GM12801 (cell line): ENCODE results near the gene TMEM80.

Source experiments
- TF ChIP-seq, protein P1 (sequence below): IDR thresholded peaks from one replicate; pipeline ENCODE4 v1.5.1; 2011; ENCODE audit warnings: control low read depth; ENCODE audit not compliant: insufficient read length; ENCODE audit errors: extremely low read depth

The TMEM80 gene

DNA sequence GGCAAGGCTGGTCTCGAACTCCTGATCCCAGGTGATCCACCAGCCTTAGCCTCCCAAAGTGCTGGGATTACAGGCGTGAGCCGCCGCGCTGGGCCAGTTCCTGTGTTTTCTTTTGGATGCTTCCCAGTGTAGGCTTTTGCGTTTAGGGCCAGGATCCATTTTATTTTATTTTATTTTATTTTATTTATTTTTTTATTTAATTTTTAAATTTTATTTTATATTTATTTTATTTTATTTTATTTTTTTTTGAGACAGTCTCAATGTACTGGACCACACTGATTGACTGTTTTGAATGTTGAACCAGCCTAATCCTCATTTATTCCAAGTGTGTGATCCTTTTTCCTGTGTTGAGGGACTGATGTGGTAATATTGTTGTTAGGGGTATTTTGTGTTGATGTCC, 18.8 kb downstream of the TMEM80 start:
- TF ChIP-seq, protein P1, sequence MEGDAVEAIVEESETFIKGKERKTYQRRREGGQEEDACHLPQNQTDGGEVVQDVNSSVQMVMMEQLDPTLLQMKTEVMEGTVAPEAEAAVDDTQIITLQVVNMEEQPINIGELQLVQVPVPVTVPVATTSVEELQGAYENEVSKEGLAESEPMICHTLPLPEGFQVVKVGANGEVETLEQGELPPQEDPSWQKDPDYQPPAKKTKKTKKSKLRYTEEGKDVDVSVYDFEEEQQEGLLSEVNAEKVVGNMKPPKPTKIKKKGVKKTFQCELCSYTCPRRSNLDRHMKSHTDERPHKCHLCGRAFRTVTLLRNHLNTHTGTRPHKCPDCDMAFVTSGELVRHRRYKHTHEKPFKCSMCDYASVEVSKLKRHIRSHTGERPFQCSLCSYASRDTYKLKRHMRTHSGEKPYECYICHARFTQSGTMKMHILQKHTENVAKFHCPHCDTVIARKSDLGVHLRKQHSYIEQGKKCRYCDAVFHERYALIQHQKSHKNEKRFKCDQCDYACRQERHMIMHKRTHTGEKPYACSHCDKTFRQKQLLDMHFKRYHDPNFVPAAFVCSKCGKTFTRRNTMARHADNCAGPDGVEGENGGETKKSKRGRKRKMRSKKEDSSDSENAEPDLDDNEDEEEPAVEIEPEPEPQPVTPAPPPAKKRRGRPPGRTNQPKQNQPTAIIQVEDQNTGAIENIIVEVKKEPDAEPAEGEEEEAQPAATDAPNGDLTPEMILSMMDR, result no peak

DNA sequence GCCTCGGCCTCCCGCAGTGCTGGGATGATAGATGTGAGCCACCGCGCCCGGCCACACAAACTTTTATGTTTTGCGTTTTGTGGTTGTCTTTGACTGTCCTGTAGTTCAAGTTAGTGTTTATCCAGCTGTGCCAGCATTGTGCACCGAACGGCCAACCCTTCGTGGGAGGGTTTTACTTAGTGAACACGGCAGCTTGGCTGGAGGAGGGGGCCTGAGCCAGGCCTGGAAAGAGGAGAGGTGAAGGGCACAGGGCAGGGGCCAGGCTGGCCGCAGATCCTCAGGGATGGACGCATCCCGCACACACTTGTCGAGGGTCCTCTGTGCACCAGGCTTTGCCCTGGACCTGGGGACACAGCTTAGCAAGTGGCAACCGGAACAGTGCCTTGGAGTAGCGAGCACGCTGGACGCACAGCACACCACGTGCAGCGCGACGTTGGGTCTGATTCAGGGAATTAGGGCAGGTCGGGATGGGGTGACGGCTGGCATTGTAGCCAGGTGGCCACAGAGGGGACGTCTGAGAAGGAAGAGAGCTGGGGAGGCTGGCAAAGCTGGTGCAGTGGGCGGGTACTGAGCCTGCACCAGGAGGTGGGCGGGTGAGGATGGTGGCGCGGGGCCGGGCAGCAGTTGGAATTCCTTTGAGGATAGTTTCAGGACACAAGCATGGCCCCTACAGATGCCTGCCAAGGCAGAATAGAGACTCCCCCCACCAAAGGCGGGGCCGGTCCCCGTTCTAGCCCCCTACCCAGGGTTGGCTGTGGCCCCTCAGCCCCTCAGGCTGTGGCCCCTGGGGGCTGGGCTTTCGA, 23.8 kb downstream of the TMEM80 start:
- TF ChIP-seq, protein P1, result no peak

DNA sequence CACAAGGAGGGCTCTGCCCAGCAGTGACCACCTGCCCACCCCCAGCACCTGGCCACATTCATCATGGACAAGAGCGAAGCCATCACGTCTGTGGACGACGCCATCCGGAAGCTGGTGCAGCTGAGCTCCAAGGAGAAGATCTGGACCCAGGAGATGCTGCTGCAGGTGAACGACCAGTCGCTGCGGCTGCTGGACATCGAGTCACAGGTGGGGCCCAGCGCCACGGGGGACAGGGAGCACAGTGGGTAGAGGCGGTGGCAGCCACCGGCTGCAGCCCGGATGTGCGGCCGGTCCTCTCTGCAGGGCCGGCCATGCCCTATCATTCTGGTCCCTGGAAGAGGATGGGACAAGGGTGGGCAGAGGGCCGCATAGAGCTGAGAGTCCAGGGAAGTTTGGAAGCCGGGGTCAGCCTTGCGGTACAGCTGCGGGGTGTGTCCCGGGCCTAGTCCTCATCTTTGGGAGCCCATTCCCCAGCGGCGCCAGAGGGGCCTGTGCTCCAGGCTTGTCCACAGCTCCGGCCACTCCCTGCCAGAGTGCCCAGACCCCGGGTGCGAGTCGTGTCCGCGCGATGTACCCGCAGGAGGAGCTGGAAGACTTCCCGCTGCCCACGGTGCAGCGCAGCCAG, 24.5 kb downstream of the TMEM80 start:
- TF ChIP-seq, protein P1, result no peak

- TF ChIP-seq, protein P1, result no peak
These were observed 25.1 kb downstream of the TMEM80 start for GRCh38 chr11:720642-721246.

GRCh38 chr11:721247-721740, 25.7 kb downstream of the TMEM80 start:
- TF ChIP-seq, protein P1, result no peak

- TF ChIP-seq, protein P1, result no peak
These were observed 26.2 kb downstream of the TMEM80 start for GRCh38 chr11:721741-722345.

DNA sequence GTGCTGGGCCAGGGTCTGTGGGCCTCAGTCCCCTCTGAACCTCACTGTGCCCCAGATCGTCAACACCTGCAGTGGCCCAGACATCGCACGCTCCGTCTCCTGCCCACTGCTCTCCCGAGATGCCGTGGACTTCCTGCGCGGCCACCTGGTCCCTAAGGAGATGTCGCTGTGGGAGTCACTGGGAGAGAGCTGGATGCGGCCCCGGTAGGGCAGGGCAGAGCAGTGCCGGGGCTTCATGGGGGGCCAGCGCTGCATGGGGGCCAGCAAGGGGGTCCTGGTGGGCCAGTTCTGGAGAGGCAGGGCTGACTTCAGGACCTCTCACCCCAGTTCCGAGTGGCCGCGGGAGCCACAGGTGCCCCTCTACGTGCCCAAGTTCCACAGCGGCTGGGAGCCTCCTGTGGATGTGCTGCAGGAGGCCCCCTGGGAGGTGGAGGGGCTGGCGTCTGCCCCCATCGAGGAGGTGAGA, 26.8 kb downstream of the TMEM80 start:
- TF ChIP-seq, protein P1, result no peak
